Tibial nerve (tissue), 3 donors: ENCODE data around the gene AIF1.

Experiments
- POLR2A ChIP-seq, 2 donors: fragments of 450-650 bp; IDR thresholded peaks; one replicate each; pipeline ENCODE4 v1.6.1; 2017; ENCODE audit warnings: antibody characterized with exemption in 2 of 2, mild to moderate bottlenecking in 2 of 2, moderate library complexity in 2 of 2
- TF ChIP-seq, protein P1 (sequence below), 5 experiments: fragments of 200-600 bp in 3 of 5; fragments of 450-650 bp in 2 of 5; sonication (generic) in 3 of 5; IDR thresholded peaks; one replicate each; pipeline ENCODE4 v1.5.1; 2016 to 2019; ENCODE audit warnings: antibody characterized with exemption in 5 of 5, mild to moderate bottlenecking in 3 of 5, moderate library complexity in 2 of 5

DNA sequence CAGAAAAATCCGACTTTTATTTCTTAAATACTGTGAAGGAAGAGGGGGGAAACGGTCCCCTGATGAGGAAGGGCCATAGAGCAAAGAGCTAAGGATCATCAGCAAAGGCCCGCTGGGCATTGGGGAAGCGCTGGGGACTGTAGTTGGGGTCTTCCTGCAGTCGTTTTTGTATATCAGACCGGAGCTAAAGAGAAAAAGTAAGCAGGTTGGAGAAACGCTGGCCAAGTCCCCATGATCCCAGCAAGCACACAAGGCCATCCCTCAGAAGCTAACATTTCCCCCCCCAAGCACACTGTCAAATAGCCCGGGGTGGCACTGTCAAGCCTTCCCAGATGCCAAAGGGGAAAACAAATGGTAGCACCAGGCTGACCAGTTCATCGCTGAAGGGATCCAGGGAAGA is 24.0 kb downstream of the AIF1 start:
- TF ChIP-seq POLR2A (IDR thresholded peaks at IDR 0.05) = no peak
- TF ChIP-seq, protein P1, sequence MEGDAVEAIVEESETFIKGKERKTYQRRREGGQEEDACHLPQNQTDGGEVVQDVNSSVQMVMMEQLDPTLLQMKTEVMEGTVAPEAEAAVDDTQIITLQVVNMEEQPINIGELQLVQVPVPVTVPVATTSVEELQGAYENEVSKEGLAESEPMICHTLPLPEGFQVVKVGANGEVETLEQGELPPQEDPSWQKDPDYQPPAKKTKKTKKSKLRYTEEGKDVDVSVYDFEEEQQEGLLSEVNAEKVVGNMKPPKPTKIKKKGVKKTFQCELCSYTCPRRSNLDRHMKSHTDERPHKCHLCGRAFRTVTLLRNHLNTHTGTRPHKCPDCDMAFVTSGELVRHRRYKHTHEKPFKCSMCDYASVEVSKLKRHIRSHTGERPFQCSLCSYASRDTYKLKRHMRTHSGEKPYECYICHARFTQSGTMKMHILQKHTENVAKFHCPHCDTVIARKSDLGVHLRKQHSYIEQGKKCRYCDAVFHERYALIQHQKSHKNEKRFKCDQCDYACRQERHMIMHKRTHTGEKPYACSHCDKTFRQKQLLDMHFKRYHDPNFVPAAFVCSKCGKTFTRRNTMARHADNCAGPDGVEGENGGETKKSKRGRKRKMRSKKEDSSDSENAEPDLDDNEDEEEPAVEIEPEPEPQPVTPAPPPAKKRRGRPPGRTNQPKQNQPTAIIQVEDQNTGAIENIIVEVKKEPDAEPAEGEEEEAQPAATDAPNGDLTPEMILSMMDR (IDR thresholded peaks at IDR 0.05) = no peak
